Astrocyte of the cerebellum (primary cell): ENCODE results near the gene C2orf78.
A peak's percentile ranks its signal among the peaks of the same experiment; 100 is the strongest.

Experiments
- DNase-seq: peaks from one replicate; pipeline ENCODE4 v3.0.0-alpha.2; 2011; ENCODE audit warnings: low read depth
- H3K4me3 ChIP-seq: 2 replicates; pipeline ENCODE4 v1.5.1; 2011; ENCODE audit warnings: mild to moderate bottlenecking, low read depth, low read length, moderate library complexity
- CTCF ChIP-seq: IDR thresholded peaks from 2 replicates; pipeline ENCODE4 v1.5.1; 2012; ENCODE audit warnings: low read length, low read depth, moderate library complexity, mild to moderate bottlenecking; ENCODE audit errors: missing control alignments
- in situ Hi-C: cut with HindIII; loops from 2 replicates; pipeline ENCODE4 v1.10.0; 2017; ENCODE audit warnings: low sequenced_read_pairs

Gene C2orf78

GRCh38 chr2:73841912-73842738 lies 58.1 kb downstream of the C2orf78 start:
- no peak for DNase-seq
- TF ChIP-seq CTCF = no peak
- H3K4me3 ChIP-seq = no peak overlapping the region
- in situ Hi-C loops = loop anchor here (10.0 kb wide), 1 partner anchor 67 kb away; no protein-coding TSS in a partner anchor

GRCh38 chr2:73842739-73843019 lies 58.7 kb downstream of the C2orf78 start:
- H3K4me3 ChIP-seq = no peak overlapping the region
- no peak for TF ChIP-seq CTCF
- in situ Hi-C loops = loop anchor here (10.0 kb wide), 1 partner anchor 68 kb away; no protein-coding TSS in a partner anchor
- DNase-seq = no peak

GRCh38 chr2:73844087-73844486 lies 60.1 kb downstream of the C2orf78 start:
- DNase-seq = no peak
- no peak overlapping the region for H3K4me3 ChIP-seq
- in situ Hi-C loops = loop anchor here (10.0 kb wide), 1 partner anchor 69 kb away; no protein-coding TSS in a partner anchor
- no peak for TF ChIP-seq CTCF

- TF ChIP-seq CTCF = no peak
- in situ Hi-C loops = no loop called here
- no peak for DNase-seq
- H3K4me3 ChIP-seq = no peak overlapping the region
Observed at GRCh38 chr2:73850009-73850408, 66.0 kb downstream of the C2orf78 start.

GRCh38 chr2:73851274-73851673 lies 67.3 kb downstream of the C2orf78 start:
- no peak for DNase-seq
- in situ Hi-C loops = no loop called here
- TF ChIP-seq CTCF = peak; percentile 30

GRCh38 chr2:73852020-73852419 lies 68.0 kb downstream of the C2orf78 start:
- no peak for TF ChIP-seq CTCF
- no peak overlapping the region for H3K4me3 ChIP-seq
- in situ Hi-C loops = no loop called here
- DNase-seq = no peak

More at GRCh38 chr2:73851274-73851673, 67.3 kb downstream of the C2orf78 start:
- H3K4me3 ChIP-seq = no peak overlapping the region
